ENCODE measurements around the gene COL27A1. TPM values are rescaled to one million over a fixed set of nuclear protein-coding genes. Genes with fewer than 3 reads are reported as not detected.

The COL27A1 gene
- total and polyA plus RNA-seq, 8 donors = 9.7 to 109 (median 19.6) TPM

DNA sequence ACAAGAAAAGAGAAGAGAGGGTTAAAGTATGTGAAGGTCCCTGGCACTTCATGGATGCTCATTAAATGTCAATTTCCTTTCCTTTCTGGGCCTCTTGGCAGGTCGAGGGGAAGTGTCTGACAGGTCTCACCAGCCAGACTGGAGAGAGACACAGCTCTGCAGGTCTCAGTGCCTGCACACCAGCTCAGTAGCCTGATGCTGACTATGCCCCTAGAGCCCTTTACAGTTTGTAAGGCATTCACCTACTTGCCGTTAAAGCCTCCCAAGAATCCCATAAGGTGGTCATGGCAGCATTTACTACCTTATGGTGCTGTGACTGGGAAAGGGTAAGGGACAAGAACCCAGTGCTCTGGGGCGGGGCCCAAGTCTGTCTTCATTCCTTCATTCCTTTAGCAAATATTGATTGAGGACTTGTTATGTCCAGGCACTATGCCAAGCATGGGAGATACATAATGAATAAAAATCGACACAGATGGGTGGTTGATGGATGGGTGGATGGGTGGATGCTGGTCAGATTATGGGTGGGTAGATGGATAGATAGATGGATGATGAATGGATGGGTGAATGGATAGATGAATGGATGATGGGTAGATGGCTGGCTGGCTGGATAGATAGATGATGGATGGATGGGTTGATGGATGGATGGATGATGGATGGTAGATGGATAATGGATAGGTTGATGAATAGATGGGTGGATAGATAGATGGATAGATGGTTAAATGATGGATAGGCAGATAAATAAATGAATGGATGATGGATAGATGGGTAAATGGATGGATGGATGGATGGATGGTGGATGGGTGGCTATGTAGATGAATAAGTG, 34.9 kb upstream of the COL27A1 start:
- ATAC-seq (no peak), DNase-seq (no peak), FAIRE-seq (no peak)
- WGBS, 2 donors = 35 to 44% methylated on average over 4 of the region's 4 CpGs
- H3K36me3 ChIP-seq = no peaks in the 10 kb centered on the region
- H3K9me3 ChIP-seq = no peaks in the 10 kb centered on the region
- intact Hi-C loops (cut with DNase I) = no loop called here
- no peak overlapping the region for H3K4me3 ChIP-seq
- TF ChIP-seq, protein P1, sequence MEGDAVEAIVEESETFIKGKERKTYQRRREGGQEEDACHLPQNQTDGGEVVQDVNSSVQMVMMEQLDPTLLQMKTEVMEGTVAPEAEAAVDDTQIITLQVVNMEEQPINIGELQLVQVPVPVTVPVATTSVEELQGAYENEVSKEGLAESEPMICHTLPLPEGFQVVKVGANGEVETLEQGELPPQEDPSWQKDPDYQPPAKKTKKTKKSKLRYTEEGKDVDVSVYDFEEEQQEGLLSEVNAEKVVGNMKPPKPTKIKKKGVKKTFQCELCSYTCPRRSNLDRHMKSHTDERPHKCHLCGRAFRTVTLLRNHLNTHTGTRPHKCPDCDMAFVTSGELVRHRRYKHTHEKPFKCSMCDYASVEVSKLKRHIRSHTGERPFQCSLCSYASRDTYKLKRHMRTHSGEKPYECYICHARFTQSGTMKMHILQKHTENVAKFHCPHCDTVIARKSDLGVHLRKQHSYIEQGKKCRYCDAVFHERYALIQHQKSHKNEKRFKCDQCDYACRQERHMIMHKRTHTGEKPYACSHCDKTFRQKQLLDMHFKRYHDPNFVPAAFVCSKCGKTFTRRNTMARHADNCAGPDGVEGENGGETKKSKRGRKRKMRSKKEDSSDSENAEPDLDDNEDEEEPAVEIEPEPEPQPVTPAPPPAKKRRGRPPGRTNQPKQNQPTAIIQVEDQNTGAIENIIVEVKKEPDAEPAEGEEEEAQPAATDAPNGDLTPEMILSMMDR (IDR thresholded peaks at IDR 0.05) = no peak
- no peak overlapping the region for H3K27ac ChIP-seq
- H3K4me1 ChIP-seq = peaks cover 0 to 9% (median 0%) of the 10 kb centered on the region in 3 donors
- H3K27me3 ChIP-seq = no peaks in the 10 kb centered on the region

DNA sequence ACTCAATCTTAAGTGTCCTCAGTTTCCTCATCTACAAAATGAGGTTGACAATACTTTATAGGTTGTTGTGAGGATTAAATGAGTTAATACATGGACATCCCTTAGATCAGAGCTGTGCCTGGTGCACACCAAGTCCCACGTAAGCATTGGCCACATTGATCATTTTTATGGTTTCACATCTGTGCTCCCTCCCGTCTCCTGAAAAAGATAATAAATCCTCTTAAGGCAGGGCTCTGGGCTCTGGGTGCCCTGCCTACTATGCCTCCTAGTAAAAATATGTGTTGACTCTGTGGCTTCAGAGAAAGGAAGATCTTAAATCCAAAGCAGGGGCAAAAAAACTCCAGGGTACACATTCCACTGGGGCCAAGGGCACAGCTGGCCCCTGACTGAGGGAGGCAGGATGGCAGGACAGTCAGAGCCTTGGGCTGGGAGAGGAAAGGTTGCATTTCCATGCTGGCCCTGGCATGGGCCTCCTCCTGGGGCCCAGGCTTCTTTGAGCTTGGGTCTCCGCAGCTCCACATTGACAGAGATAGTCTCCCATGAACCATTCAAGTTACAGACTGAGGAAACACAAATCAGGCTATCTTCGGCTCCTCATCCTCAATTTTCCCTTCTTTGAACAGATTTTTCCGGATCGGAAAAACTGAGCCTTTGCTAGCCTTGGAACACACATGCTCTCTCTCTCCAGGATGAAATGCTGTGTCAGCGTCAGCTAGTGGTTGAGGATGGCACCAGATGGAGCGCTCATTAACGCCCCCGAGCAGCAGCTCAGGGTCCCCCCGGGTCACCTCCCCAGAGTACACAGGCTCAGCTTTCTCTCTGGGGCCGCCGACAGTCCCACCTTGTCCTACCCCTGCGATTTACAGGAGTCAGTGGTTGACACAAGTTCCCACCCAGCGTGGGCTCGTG, 33.9 kb upstream of the COL27A1 start:
- WGBS, 2 donors = 81 to 88% methylated on average over 16 of the region's 16 CpGs
- Histone ChIP-seq H3K4me1 (peaks cover 0 to 9% (median 0%) of the 10 kb centered on the region in 3 donors), H3K27ac (no peak overlapping the region), H3K36me3 (no peaks in the 10 kb centered on the region), H3K9me3 (no peaks in the 10 kb centered on the region), H3K27me3 (no peaks in the 10 kb centered on the region), H3K4me3 (no peak overlapping the region)
- TF ChIP-seq, protein P1 (IDR thresholded peaks at IDR 0.05) = no peak
- DNase-seq = no peak
- no peak for ATAC-seq
- intact Hi-C loops (cut with DNase I) = no loop called here
- FAIRE-seq = no peak

DNA sequence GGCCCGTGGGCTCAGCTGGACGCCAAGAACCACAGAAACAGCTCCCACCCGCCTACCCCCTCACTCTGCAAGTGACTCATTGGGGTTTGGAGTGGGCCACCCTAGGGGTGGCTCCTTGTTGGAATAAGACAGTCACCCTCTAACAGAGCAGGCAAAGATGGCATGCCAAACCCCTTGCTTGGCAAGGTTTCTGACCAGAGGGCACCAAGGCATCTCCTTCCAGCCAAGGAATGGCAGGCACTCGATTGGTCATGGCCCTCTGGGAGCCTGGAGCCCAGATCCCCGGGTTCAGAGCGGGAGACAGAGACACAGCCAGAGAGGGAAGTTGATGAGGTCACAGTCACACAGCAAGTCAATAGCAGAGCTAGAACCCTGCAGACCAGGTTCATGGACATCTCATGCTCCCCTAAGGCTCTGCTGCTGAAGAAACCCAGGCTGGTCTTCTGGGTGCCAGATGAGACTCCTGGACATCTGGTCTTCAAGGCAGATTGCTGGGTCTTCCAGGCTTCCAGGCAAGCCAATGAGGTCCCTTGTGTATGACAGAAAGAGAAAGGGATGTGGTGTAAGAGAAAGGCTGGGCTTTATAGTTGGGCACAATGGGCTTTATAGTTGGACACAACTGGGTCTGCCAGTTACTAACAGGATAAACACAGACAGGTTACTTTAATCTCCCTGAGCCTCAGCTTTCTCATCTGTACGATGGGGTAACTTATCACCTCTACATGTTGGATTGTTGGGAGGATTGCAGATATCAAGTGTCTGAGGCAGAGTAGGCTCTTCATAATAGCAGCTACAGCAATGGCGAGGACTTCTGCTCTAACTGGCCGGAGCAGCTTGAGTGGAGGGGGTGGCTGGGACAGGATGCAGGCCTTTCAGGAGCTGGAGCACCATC, 33.0 kb upstream of the COL27A1 start:
- WGBS, 2 donors = 84 to 89% methylated on average over 9 of the region's 9 CpGs
- FAIRE-seq = no peak
- no peaks in the 10 kb centered on the region for H3K27me3 ChIP-seq
- peaks cover 0 to 9% (median 0%) of the 10 kb centered on the region in 3 donors for H3K4me1 ChIP-seq
- H3K9me3 ChIP-seq = no peaks in the 10 kb centered on the region
- intact Hi-C loops (cut with DNase I) = no loop called here
- no peak overlapping the region for H3K27ac ChIP-seq
- ATAC-seq = no peak
- H3K4me3 ChIP-seq = no peak overlapping the region
- TF ChIP-seq, protein P1 (IDR thresholded peaks at IDR 0.05) = no peak
- DNase-seq = no peak
- H3K36me3 ChIP-seq = no peaks in the 10 kb centered on the region

DNA sequence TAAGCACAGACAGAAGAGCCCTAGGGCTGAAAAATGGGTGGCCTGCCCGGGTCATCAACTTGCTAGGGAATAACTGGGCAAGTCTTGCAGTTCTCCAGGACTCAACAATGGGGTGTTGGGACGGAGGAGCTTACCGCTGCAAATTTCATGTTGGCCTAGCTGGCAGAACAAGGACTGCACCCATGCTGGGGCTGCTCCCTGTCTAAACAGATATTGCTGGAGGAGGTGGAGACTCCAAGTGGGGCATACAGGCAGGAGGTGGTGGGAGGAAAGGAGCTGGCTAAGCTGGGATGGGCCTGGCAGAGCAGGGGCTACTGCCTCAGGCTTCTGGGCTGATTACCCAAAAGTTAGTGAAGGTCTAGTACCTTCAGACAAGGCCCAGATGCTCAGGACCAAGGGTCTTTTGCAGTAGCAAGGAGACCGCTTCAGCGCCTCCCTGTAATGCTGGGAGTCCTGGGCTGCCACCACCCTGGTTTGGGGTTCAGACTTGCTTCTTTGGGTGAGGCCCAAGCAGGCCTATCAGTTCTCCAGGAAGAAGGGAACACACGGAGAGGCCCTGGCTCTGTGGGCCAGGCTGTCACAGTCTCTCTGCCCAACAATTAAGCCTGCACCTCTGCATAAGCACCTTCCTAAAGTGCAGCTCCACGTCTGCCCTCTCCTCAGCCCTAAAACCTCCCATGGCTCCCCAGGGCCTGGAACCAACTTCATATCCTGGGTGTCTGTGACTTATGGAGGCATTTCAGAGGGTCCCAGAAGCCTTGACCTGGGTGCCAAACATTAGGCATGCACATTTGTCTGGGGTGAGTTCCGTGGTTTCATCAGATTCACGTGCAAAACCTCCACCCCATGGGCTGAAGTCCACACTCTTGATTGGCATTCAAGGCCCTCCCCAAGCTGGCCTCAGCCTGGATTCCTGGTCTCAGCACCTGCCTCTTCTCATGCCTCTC, 32.0 kb upstream of the COL27A1 start:
- Histone ChIP-seq H3K4me3 (no peak overlapping the region), H3K27ac (no peak overlapping the region), H3K27me3 (no peaks in the 10 kb centered on the region), H3K9me3 (no peaks in the 10 kb centered on the region), H3K4me1 (peaks cover 0 to 9% (median 0%) of the 10 kb centered on the region in 3 donors), H3K36me3 (no peaks in the 10 kb centered on the region)
- 71 to 74% methylated on average over 9 of the region's 9 CpGs for WGBS, 2 donors
- ATAC-seq = no peak
- intact Hi-C loops (cut with DNase I) = no loop called here
- DNase-seq = no peak
- TF ChIP-seq, protein P1 (IDR thresholded peaks at IDR 0.05) = no peak
- no peak for FAIRE-seq
